OCI-LY1 (cell line): ENCODE data around the gene TMEM131.

Experiments used
- H2AFZ ChIP-seq: fragments of 200-600 bp; sonication (generic), shearing (Covaris generic); 2 replicates; pipeline ENCODE4 v1.6.0; 2014; ENCODE audit warnings: antibody characterized with exemption, mild to moderate bottlenecking, low read length
- H3F3A ChIP-seq: fragments of 200-600 bp; sonication (generic), shearing (Covaris generic); 2 replicates; pipeline ENCODE4 v1.6.0; 2014; ENCODE audit warnings: mild to moderate bottlenecking, antibody characterized with exemption, low read length, moderate library complexity; ENCODE audit not compliant: insufficient read depth
- H3K27ac ChIP-seq: fragments of 200-600 bp; sonication (generic); 2 replicates; pipeline ENCODE4 v1.5.1; 2014; ENCODE audit warnings: low read length, mixed run types, mild to moderate bottlenecking, low read depth; ENCODE audit not compliant: poor library complexity, severe bottlenecking
- H3K27me3 ChIP-seq: fragments of 200-600 bp; sonication (generic); 2 replicates; pipeline ENCODE4 v1.6.0; 2014; ENCODE audit warnings: antibody characterized with exemption, mild to moderate bottlenecking, low read length, moderate library complexity; ENCODE audit not compliant: insufficient read depth
- H3K36me3 ChIP-seq: fragments of 200-600 bp; sonication (generic); 2 replicates; pipeline ENCODE4 v1.6.1; 2014; ENCODE audit warnings: mild to moderate bottlenecking, antibody characterized with exemption, low read length, moderate library complexity, mixed read lengths; ENCODE audit not compliant: insufficient read depth
- H3K4me1 ChIP-seq: fragments of 200-600 bp; sonication (generic); 2 replicates; pipeline ENCODE4 v1.5.1; 2014; ENCODE audit warnings: mild to moderate bottlenecking, low read length, moderate library complexity; ENCODE audit not compliant: insufficient read depth, severe bottlenecking
- H3K4me2 ChIP-seq: fragments of 200-600 bp; sonication (generic), shearing (Covaris generic); 2 replicates; pipeline ENCODE4 v1.6.1; 2014; ENCODE audit warnings: low read length
- H3K4me3 ChIP-seq: fragments of 200-600 bp; sonication (generic); 2 replicates; pipeline ENCODE4 v1.5.1; 2014; ENCODE audit warnings: low read length, low read depth, mild to moderate bottlenecking, mixed read lengths; ENCODE audit not compliant: poor library complexity, severe bottlenecking
- H3K79me2 ChIP-seq: fragments of 200-600 bp; shearing (Covaris generic); 2 replicates; pipeline ENCODE4 v1.6.1; 2016; ENCODE audit warnings: mixed run types, low read length, mixed read lengths; ENCODE audit not compliant: insufficient read depth
- H3K9ac ChIP-seq: fragments of 200-600 bp; sonication (generic), shearing (Covaris generic); 2 replicates; pipeline ENCODE4 v1.6.1; 2014; ENCODE audit warnings: mild to moderate bottlenecking, low read length, mixed read lengths
- H3K9me2 ChIP-seq: fragments of 200-600 bp; sonication (generic), shearing (Covaris generic); 2 replicates; pipeline ENCODE4 v1.6.1; 2014; ENCODE audit warnings: low read depth, mild to moderate bottlenecking, low read length, mixed read lengths
- H3K9me3 ChIP-seq: fragments of 200-600 bp; shearing (Covaris generic); 2 replicates; pipeline ENCODE4 v1.6.1; 2014; ENCODE audit warnings: low read length, mixed read lengths
- H4K20me1 ChIP-seq: fragments of 200-600 bp; sonication (generic), shearing (Covaris generic); 2 replicates; pipeline ENCODE4 v1.6.0; 2016; ENCODE audit warnings: mild to moderate bottlenecking, low read length; ENCODE audit not compliant: insufficient read depth
- EZH2 ChIP-seq: fragments of 200-600 bp; sonication (generic), shearing (Covaris generic); IDR thresholded peaks from 2 replicates; pipeline ENCODE4 v1.8.0; 2017; ENCODE audit warnings: borderline replicate concordance, mixed run types, mild to moderate bottlenecking, antibody characterized with exemption, low read length, moderate library complexity, mixed read lengths
- TF ChIP-seq, protein P1 (sequence below): fragments of 200-600 bp; sonication (generic), shearing (Covaris generic); IDR thresholded peaks from 2 replicates; pipeline ENCODE4 v1.5.1; 2017; ENCODE audit warnings: mild to moderate bottlenecking, antibody characterized with exemption, low read length, moderate library complexity, mixed read lengths

The TMEM131 gene

DNA sequence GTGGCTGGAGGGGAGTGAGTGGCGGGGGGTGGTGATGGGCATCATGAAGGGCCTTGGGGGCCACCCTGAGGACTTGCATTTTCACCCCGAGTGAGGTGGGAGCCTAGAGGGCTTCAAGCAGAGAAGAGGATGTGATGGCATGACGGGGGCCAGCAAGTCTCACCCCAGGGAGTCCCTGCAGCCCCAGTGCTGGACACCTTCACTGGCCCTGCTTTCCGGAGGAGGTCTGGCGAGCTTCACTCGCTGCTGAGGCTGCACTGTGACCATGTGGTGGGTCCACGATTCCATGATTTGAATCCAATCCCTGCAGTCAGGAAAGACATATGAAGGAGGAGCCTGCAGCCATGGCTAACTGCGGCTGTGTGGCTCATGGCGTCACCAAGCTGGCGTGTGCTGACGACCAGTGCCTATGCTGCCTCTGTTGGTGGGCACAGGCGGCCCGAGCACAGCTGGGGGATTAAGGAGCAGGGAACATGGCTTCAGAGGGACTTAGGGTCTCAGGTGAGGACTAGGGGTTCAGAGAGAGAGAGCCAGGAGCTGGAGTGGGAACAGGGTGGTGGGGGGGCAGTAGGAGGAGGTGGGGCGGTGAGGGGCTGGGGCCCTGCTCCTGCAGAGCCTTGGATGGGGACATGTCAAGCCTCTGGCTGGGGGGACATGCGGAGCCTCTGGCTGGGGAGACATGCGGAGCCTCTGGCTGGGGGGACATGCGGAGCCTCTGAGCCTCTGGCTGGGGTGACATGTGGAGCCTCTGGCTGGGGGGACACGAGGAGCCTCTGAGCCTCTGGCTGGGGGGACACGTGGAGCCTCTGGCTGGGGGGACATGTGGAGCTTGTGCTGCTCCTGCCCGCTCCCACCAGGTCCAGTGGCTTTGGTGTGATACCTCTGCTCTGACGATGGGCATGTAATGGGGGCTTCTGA is 278.8 kb downstream of the TMEM131 start:
- Histone ChIP-seq H3K9me2 (no peaks in the 10 kb centered on the region), H3K9me3 (no peaks in the 10 kb centered on the region), H3K4me3 (no peak overlapping the region), H3K27ac (no peak overlapping the region), H3K4me1 (peaks cover 30% of the 10 kb centered on the region), H3K79me2 (no peaks in the 10 kb centered on the region), H3F3A (no peaks in the 10 kb centered on the region), H3K27me3 (no peaks in the 10 kb centered on the region), H3K4me2 (no peak overlapping the region), H2AFZ (no peak overlapping the region), H4K20me1 (no peaks in the 10 kb centered on the region), H3K9ac (no peak overlapping the region), H3K36me3 (no peaks in the 10 kb centered on the region; the same call in 1 of the 2 replicates)
- no peak for TF ChIP-seq EZH2
- TF ChIP-seq, protein P1, sequence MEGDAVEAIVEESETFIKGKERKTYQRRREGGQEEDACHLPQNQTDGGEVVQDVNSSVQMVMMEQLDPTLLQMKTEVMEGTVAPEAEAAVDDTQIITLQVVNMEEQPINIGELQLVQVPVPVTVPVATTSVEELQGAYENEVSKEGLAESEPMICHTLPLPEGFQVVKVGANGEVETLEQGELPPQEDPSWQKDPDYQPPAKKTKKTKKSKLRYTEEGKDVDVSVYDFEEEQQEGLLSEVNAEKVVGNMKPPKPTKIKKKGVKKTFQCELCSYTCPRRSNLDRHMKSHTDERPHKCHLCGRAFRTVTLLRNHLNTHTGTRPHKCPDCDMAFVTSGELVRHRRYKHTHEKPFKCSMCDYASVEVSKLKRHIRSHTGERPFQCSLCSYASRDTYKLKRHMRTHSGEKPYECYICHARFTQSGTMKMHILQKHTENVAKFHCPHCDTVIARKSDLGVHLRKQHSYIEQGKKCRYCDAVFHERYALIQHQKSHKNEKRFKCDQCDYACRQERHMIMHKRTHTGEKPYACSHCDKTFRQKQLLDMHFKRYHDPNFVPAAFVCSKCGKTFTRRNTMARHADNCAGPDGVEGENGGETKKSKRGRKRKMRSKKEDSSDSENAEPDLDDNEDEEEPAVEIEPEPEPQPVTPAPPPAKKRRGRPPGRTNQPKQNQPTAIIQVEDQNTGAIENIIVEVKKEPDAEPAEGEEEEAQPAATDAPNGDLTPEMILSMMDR = no peak

GRCh38 chr2:97715951-97716694 is 279.6 kb downstream of the TMEM131 start:
- Histone ChIP-seq H2AFZ (no peak overlapping the region), H3K4me3 (no peak overlapping the region), H3K79me2 (no peaks in the 10 kb centered on the region), H3K9me2 (no peaks in the 10 kb centered on the region), H3K4me2 (no peak overlapping the region), H3K9me3 (no peaks in the 10 kb centered on the region), H3K36me3 (no peaks in the 10 kb centered on the region; the same call in 1 of the 2 replicates), H3K27me3 (no peaks in the 10 kb centered on the region), H3K9ac (no peak overlapping the region), H3K4me1 (peaks cover 30% of the 10 kb centered on the region), H3F3A (no peaks in the 10 kb centered on the region), H4K20me1 (no peaks in the 10 kb centered on the region), H3K27ac (no peak overlapping the region)
- TF ChIP-seq, protein P1 = no peak
- TF ChIP-seq EZH2 = no peak

- H3K4me3 ChIP-seq = no peak overlapping the region
- H3K27ac ChIP-seq = no peak overlapping the region
- H3K27me3 ChIP-seq = no peaks in the 10 kb centered on the region
- TF ChIP-seq, protein P1 = no peak
- TF ChIP-seq EZH2 = no peak
- H3F3A ChIP-seq = no peaks in the 10 kb centered on the region
- H3K79me2 ChIP-seq = no peaks in the 10 kb centered on the region
- no peak overlapping the region for H2AFZ ChIP-seq
- no peaks in the 10 kb centered on the region for H3K9me3 ChIP-seq
- H4K20me1 ChIP-seq = no peaks in the 10 kb centered on the region
- H3K9ac ChIP-seq = no peak overlapping the region
- H3K9me2 ChIP-seq = no peaks in the 10 kb centered on the region
- H3K4me2 ChIP-seq = no peak overlapping the region
- H3K4me1 ChIP-seq = peaks cover 30% of the 10 kb centered on the region
- H3K36me3 ChIP-seq = no peaks in the 10 kb centered on the region; the same call in 1 of the 2 replicates
Measured at GRCh38 chr2:97714950-97715652, 280.6 kb downstream of the TMEM131 start.
